K562 (cell line): Measurements from ENCODE around the gene DRG1. TPM values are rescaled to one million over a fixed set of nuclear protein-coding genes. Genes with fewer than 3 reads are reported as not detected.

Source experiments
- CREM ChIP-seq: IDR thresholded peaks from 2 replicates; pipeline ENCODE4 v1.6.1; 2014; ENCODE audit warnings: antibody characterized with exemption, low read depth
- DEAF1 ChIP-seq: fragments of 450-650 bp; formaldehyde crosslinking; IDR thresholded peaks from 2 replicates; pipeline ENCODE4 v1.4.0; 2020; ENCODE audit warnings: mild to moderate bottlenecking, moderate library complexity
- E2F3 ChIP-seq: fragments of 250-450 bp; sonication (Bioruptor Pico); IDR thresholded peaks from 2 replicates; pipeline ENCODE4 v1.4.0; 2020; ENCODE audit warnings: mild to moderate bottlenecking
- ELF1 ChIP-seq: fragments of 200-800 bp; sonication (Bioruptor generic); IDR thresholded peaks from 2 replicates; pipeline ENCODE4 v1.6.1; 2016; ENCODE audit warnings: missing genetic modification characterization, missing compliant biosample characterization
- FIP1L1 ChIP-seq: fragments of 200-400 bp; formaldehyde crosslinking; IDR thresholded peaks from 2 replicates; pipeline ENCODE4 v1.6.1; 2018; ENCODE audit warnings: mild to moderate bottlenecking, low read depth, low read length; ENCODE audit not compliant: poor library complexity, severe bottlenecking
- FOXM1 ChIP-seq, 2 experiments: fragments of 450-650 bp in 1 of 2; sonication (generic) in 1 of 2; formaldehyde crosslinking in 1 of 2; IDR thresholded peaks; 2 replicates each; pipeline versions ENCODE4 v1.6.1 to v1.9.0; 2017 to 2022; ENCODE audit warnings: low read depth in 2 of 2, mild to moderate bottlenecking in 2 of 2, missing genetic modification reagents in 1 of 2, moderate library complexity in 1 of 2
- HNRNPH1 ChIP-seq: fragments of 200-400 bp; formaldehyde crosslinking; optimal IDR thresholded peaks from 2 replicates; pipeline ENCODE3; 2017; ENCODE audit warnings: low read depth, mild to moderate bottlenecking, low read length, moderate library complexity
- HNRNPLL ChIP-seq: fragments of 200-400 bp; formaldehyde crosslinking; IDR thresholded peaks from 2 replicates; pipeline ENCODE4 v1.6.1; 2017; ENCODE audit warnings: low read length, low read depth, mild to moderate bottlenecking; ENCODE audit not compliant: poor library complexity, severe bottlenecking
- KDM4B ChIP-seq, 2 experiments: fragments of 450-650 bp in 1 of 2; sonication (generic) in 1 of 2; IDR thresholded peaks; 2 replicates each; pipeline ENCODE4 v1.6.1; 2016 to 2017; ENCODE audit warnings: borderline replicate concordance in 2 of 2, antibody characterized with exemption in 1 of 2, low read depth in 1 of 2, mild to moderate bottlenecking in 1 of 2
- KLF10 ChIP-seq: fragments of 250-450 bp; sonication (Bioruptor Pico); IDR thresholded peaks from 2 replicates; pipeline ENCODE4 v1.6.1; 2021; ENCODE audit warnings: matching md5 sums
- MCM2 ChIP-seq: fragments of 450-650 bp; IDR thresholded peaks from 2 replicates; pipeline ENCODE4 v1.6.1; 2017; ENCODE audit warnings: low read depth, mild to moderate bottlenecking
- MYC ChIP-seq, 2 experiments: fragments of 250-450 bp in 1 of 2; sonication (Bioruptor Pico) in 1 of 2; IDR thresholded peaks; 2 replicates each; pipeline versions ENCODE4 v1.5.1 to v1.6.1; 2012 to 2021; ENCODE audit warnings: low read depth in 2 of 2, borderline replicate concordance in 1 of 2, improper control_type of control experiment in 1 of 2, low read length in 1 of 2, mild to moderate bottlenecking in 1 of 2, moderate library complexity in 1 of 2
- NEUROD1 ChIP-seq: fragments of 150-350 bp; IDR thresholded peaks from 2 replicates; pipeline ENCODE4 v1.6.1; 2014; ENCODE audit warnings: borderline replicate concordance, low read length, low read depth; ENCODE audit not compliant: partially characterized antibody
- POLR2H ChIP-seq: IDR thresholded peaks from 2 replicates; pipeline ENCODE4 v1.6.1; 2016; ENCODE audit warnings: missing genetic modification characterization, low read depth, mild to moderate bottlenecking, control low read depth, missing compliant biosample characterization, moderate library complexity
- PYGO2 ChIP-seq: fragments of 450-650 bp; IDR thresholded peaks from 2 replicates; pipeline ENCODE4 v1.6.1; 2016; ENCODE audit warnings: mild to moderate bottlenecking, missing genetic modification characterization, moderate library complexity, missing compliant biosample characterization
- RCOR1 ChIP-seq, 2 experiments: IDR thresholded peaks; 2 replicates each; pipeline ENCODE4 v1.6.1; 2012; ENCODE audit warnings: low read depth in 2 of 2, low read length in 2 of 2, borderline replicate concordance in 1 of 2, improper control_type of control experiment in 1 of 2
- XRCC4 ChIP-seq: IDR thresholded peaks from one replicate; pipeline ENCODE4 v1.6.1; 2011; ENCODE audit not compliant: insufficient read depth, insufficient read length; ENCODE audit errors: extremely low read depth
- ZMIZ1 ChIP-seq, 2 experiments: fragments of 150-350 bp in 1 of 2; IDR thresholded peaks; 2 replicates each; pipeline ENCODE4 v1.6.1; 2012 to 2016; ENCODE audit warnings: low read depth in 2 of 2, low read length in 2 of 2, mild to moderate bottlenecking in 1 of 2, moderate library complexity in 1 of 2
- ZNF224 ChIP-seq: sonication (generic); formaldehyde crosslinking; IDR thresholded peaks from 2 replicates; pipeline ENCODE4 v1.8.0; 2022; ENCODE audit warnings: mild to moderate bottlenecking, missing genetic modification reagents
- ZNF785 ChIP-seq: fragments of 250-450 bp; sonication (Bioruptor Pico); IDR thresholded peaks from 2 replicates; pipeline ENCODE4 v1.4.0; 2020; ENCODE audit warnings: mild to moderate bottlenecking
- polyA plus RNA-seq, 8 experiments: library from polyadenylated mRNA; depleted of rRNA in 4 of 8; stranded (reverse) in 5 of 8; unstranded in 3 of 8; fragments of >200 nt; fragmentation: Nextera tagmentation in 2 of 8; fragmentation: Illumina TruSeq in 1 of 8; extraction: Ambion mirVana in 2 of 8; extraction: Trizol in 1 of 8; gene quantifications; 2 replicates each; pipeline versions ENCODE4 v1.2.1 to v1.2.3, GENCODE V29; 2011 to 2014; ENCODE audit warnings: inconsistent platforms in 1 of 8, missing spikeins in 1 of 8
- total RNA-seq, 7 experiments: library from RNA; depleted of rRNA in 6 of 7; stranded (reverse); fragments of >200 nt in 6 of 7; fragmentation: Illumina TruSeq in 2 of 7; extraction: Trizol in 2 of 7; gene quantifications; 2 replicates each; pipeline versions ENCODE4 v1.2.1 to v1.2.3, GENCODE V29; 2011 to 2021; ENCODE audit warnings: low replicate concordance in 1 of 7

The DRG1 gene
- total and polyA plus RNA-seq, 9 of the 15 experiments (the other 6 are each of a cell fraction or from before 2014, with no cell fraction given) = 76.4 to 211 (median 93.3) TPM

GRCh38 chr22:31399211-31400022 is at the start of gene DRG1 (continued):
- TF ChIP-seq ZMIZ1 (IDR thresholded peaks at IDR 0.05; ENCODE audit: low read depth in 2 of 2, low read length in 2 of 2) (no peak), FIP1L1 (no peak), E2F3 (CRISPR knock-in tag) (no peak), RCOR1 (IDR thresholded peaks at IDR 0.05; ENCODE audit: borderline replicate concordance in 1 of 2, low read depth in 2 of 2, low read length in 2 of 2) (no peak), CREM (peak; percentile 42; the same call in 1 of the 2 replicates), MCM2 (no peak), POLR2H (peak; percentile 82), HNRNPLL (no peak), ZNF224 (CRISPR knock-in tag) (no peak), KLF10 (CRISPR knock-in tag) (no peak), KDM4B (IDR thresholded peaks at IDR 0.05; ENCODE audit: borderline replicate concordance in 2 of 2, low read depth in 1 of 2) (peak in 1 of 2 experiments; percentile 48; a peak in 1 of 4 replicates), FOXM1 (IDR thresholded peaks at IDR 0.05; ENCODE audit: low read depth) (no peak), FOXM1 (CRISPR knock-in tag; IDR thresholded peaks at IDR 0.05; ENCODE audit: low read depth) (no peak), NEUROD1 (peak; percentile 49), DEAF1 (CRISPR knock-in tag) (no peak), XRCC4 (no peak), MYC (IDR thresholded peaks at IDR 0.05; ENCODE audit: low read depth, low read length) (peak; percentile 82), MYC (CRISPR knock-in tag; IDR thresholded peaks at IDR 0.05; ENCODE audit: borderline replicate concordance, low read depth) (peak; percentile 29; the same call in 1 of the 2 replicates), PYGO2 (no peak), ZNF785 (CRISPR knock-in tag) (no peak), HNRNPH1 (no peak), ELF1 (tag) (no peak)
